SJSA1 (cell line): Measurements from ENCODE around the gene LRRC59. TPM values are rescaled to one million over a fixed set of nuclear protein-coding genes. Genes with fewer than 3 reads are reported as not detected.
A peak's percentile ranks its signal among the peaks of the same experiment; 100 is the strongest.

Experiments used
- DNase-seq, 2 experiments: peaks; one replicate each; pipeline ENCODE4 v3.0.0-alpha.2; 2015 to 2020; ENCODE audit warnings: low spot score in 2 of 2, low read depth in 1 of 2
- H3K27ac ChIP-seq: fragments of 250-450 bp; sonication (Bioruptor Pico); 2 replicates; pipeline ENCODE4 v1.5.1; 2020; ENCODE audit warnings: mild to moderate bottlenecking, moderate library complexity
- H3K27me3 ChIP-seq: fragments of 250-450 bp; sonication (Bioruptor Pico); replicated peaks from 2 replicates; pipeline ENCODE4 v1.5.1; 2020; ENCODE audit warnings: mild to moderate bottlenecking, moderate library complexity
- H3K36me3 ChIP-seq: fragments of 250-450 bp; sonication (Bioruptor Pico); 2 replicates; pipeline ENCODE4 v1.5.1; 2020; ENCODE audit warnings: mild to moderate bottlenecking
- H3K4me1 ChIP-seq: fragments of 250-450 bp; sonication (Bioruptor Pico); replicated peaks from 2 replicates; pipeline ENCODE4 v1.6.1; 2021; ENCODE audit warnings: mild to moderate bottlenecking
- H3K4me3 ChIP-seq: fragments of 250-450 bp; sonication (Bioruptor Pico); 2 replicates; pipeline ENCODE4 v1.5.1; 2020; ENCODE audit warnings: mild to moderate bottlenecking
- H3K9me3 ChIP-seq: fragments of 250-450 bp; sonication (Bioruptor Pico); replicated peaks from 2 replicates; pipeline ENCODE4 v1.5.1; 2020; ENCODE audit warnings: mild to moderate bottlenecking
- total RNA-seq: library from RNA; depleted of rRNA; stranded (reverse); fragments of >200 nt; shearing (Covaris generic); gene quantifications from 2 replicates; pipeline ENCODE4 v1.2.3, GENCODE V29; 2014; rRNA removed

LRRC59 gene
- total RNA-seq: 321 and 329 TPM in 2 replicates

GRCh38 chr17:50397111-50397918 is at the start of gene LRRC59:
TSS of gene LRRC59 (minus strand) at chr17:50397523. CDS start at chr17:50397317, 206 bp downstream.
- H3K27ac ChIP-seq: peak within 1 kb of the TSS; percentile 78
- 0 out of 2 replicates have a peak, but pooled peaks cover 3% of the 10 kb centered on the region for H3K9me3 ChIP-seq
- no peaks in the 10 kb centered on the region for H3K27me3 ChIP-seq
- H3K36me3 ChIP-seq: peaks cover 48% of the 10 kb centered on the region
- DNase-seq: peak; percentile 93 to 95
- H3K4me1 ChIP-seq: peaks cover 18% of the 10 kb centered on the region
- H3K4me3 ChIP-seq: peak within 1 kb of the TSS; percentile 79

- no peaks in the 10 kb centered on the region for H3K9me3 ChIP-seq
- DNase-seq: no peak
- no peak overlapping the region for H3K4me3 ChIP-seq
- H3K27ac ChIP-seq: no peak overlapping the region
- H3K4me1 ChIP-seq: 0 out of 2 replicates have a peak, but pooled peaks cover 3% of the 10 kb centered on the region
- H3K36me3 ChIP-seq: no peaks in the 10 kb centered on the region; the same call in 1 of the 2 replicates
- no peaks in the 10 kb centered on the region for H3K27me3 ChIP-seq
These were observed 48.5 kb upstream of the LRRC59 start for GRCh38 chr17:50445730-50446325.

- no peaks in the 10 kb centered on the region for H3K4me1 ChIP-seq
- H3K27ac ChIP-seq: no peak overlapping the region
- H3K36me3 ChIP-seq: no peaks in the 10 kb centered on the region; the same call in 1 of the 2 replicates
- DNase-seq: no peak
- no peak overlapping the region for H3K4me3 ChIP-seq
- no peaks in the 10 kb centered on the region for H3K27me3 ChIP-seq
- no peaks in the 10 kb centered on the region for H3K9me3 ChIP-seq
These were observed 47.8 kb upstream of the LRRC59 start for GRCh38 chr17:50444841-50445715.

- Histone ChIP-seq H3K36me3 (no peaks in the 10 kb centered on the region; the same call in 1 of the 2 replicates), H3K9me3 (no peaks in the 10 kb centered on the region), H3K4me3 (no peak overlapping the region), H3K27ac (no peak overlapping the region), H3K4me1 (no peaks in the 10 kb centered on the region), H3K27me3 (no peaks in the 10 kb centered on the region)
- no peak for DNase-seq
These were observed 46.2 kb upstream of the LRRC59 start for GRCh38 chr17:50443505-50443974.

- no peaks in the 10 kb centered on the region for H3K9me3 ChIP-seq
- no peak for DNase-seq
- no peaks in the 10 kb centered on the region; the same call in 1 of the 2 replicates for H3K36me3 ChIP-seq
- H3K4me1 ChIP-seq: no peaks in the 10 kb centered on the region
- H3K4me3 ChIP-seq: no peak overlapping the region
- H3K27ac ChIP-seq: no peak overlapping the region
- H3K27me3 ChIP-seq: no peaks in the 10 kb centered on the region
These were observed 43.8 kb upstream of the LRRC59 start for GRCh38 chr17:50440838-50441829.

GRCh38 chr17:50440172-50440837 is 43.0 kb upstream of the LRRC59 start:
- Histone ChIP-seq H3K4me1 (no peaks in the 10 kb centered on the region), H3K36me3 (no peaks in the 10 kb centered on the region; the same call in 1 of the 2 replicates), H3K27ac (no peak overlapping the region), H3K4me3 (no peak overlapping the region), H3K27me3 (no peaks in the 10 kb centered on the region), H3K9me3 (no peaks in the 10 kb centered on the region)
- no peak for DNase-seq

- H3K9me3 ChIP-seq: no peaks in the 10 kb centered on the region
- H3K36me3 ChIP-seq: no peaks in the 10 kb centered on the region; the same call in 1 of the 2 replicates
- DNase-seq: no peak
- H3K4me1 ChIP-seq: no peaks in the 10 kb centered on the region
- H3K4me3 ChIP-seq: no peak overlapping the region
- H3K27ac ChIP-seq: no peak overlapping the region
- H3K27me3 ChIP-seq: no peaks in the 10 kb centered on the region
These were observed 41.7 kb upstream of the LRRC59 start for GRCh38 chr17:50439008-50439407.

- no peaks in the 10 kb centered on the region for H3K4me1 ChIP-seq
- DNase-seq: no peak
- H3K9me3 ChIP-seq: no peaks in the 10 kb centered on the region
- no peak overlapping the region for H3K4me3 ChIP-seq
- H3K27me3 ChIP-seq: no peaks in the 10 kb centered on the region
- H3K36me3 ChIP-seq: no peaks in the 10 kb centered on the region; the same call in 1 of the 2 replicates
- H3K27ac ChIP-seq: no peak overlapping the region
These were observed 40.1 kb upstream of the LRRC59 start for GRCh38 chr17:50437409-50437808.

- no peak overlapping the region for H3K4me3 ChIP-seq
- DNase-seq: no peak
- peaks cover 4% of the 10 kb centered on the region for H3K4me1 ChIP-seq
- H3K9me3 ChIP-seq: no peaks in the 10 kb centered on the region
- no peaks in the 10 kb centered on the region for H3K36me3 ChIP-seq
- H3K27me3 ChIP-seq: no peaks in the 10 kb centered on the region
- H3K27ac ChIP-seq: no peak overlapping the region
These were observed 34.9 kb upstream of the LRRC59 start for GRCh38 chr17:50432125-50432762.

- no peaks in the 10 kb centered on the region for H3K9me3 ChIP-seq
- no peak for DNase-seq
- H3K4me1 ChIP-seq: peaks cover 13% of the 10 kb centered on the region
- no peaks in the 10 kb centered on the region for H3K27me3 ChIP-seq
- H3K4me3 ChIP-seq: no peak overlapping the region
- no peaks in the 10 kb centered on the region for H3K36me3 ChIP-seq
- no peak overlapping the region for H3K27ac ChIP-seq
These were observed 33.7 kb upstream of the LRRC59 start for GRCh38 chr17:50430821-50431618.

- H3K4me1 ChIP-seq: peaks cover 23% of the 10 kb centered on the region
- no peak overlapping the region for H3K4me3 ChIP-seq
- H3K27ac ChIP-seq: no peak overlapping the region
- H3K9me3 ChIP-seq: no peaks in the 10 kb centered on the region
- no peaks in the 10 kb centered on the region for H3K36me3 ChIP-seq
- no peaks in the 10 kb centered on the region for H3K27me3 ChIP-seq
- no peak for DNase-seq
These were observed 32.5 kb upstream of the LRRC59 start for GRCh38 chr17:50429793-50430192.
